Psoas muscle (tissue), 8 donors: Measurements from ENCODE around the gene CCDC183. TPM values are rescaled to one million over a fixed set of nuclear protein-coding genes. Genes with fewer than 3 reads are reported as not detected.

Experiments used
- ATAC-seq, 4 donors: fragments of 200-7000 bp; cut with Tn5 transposase; one replicate each; pipeline ENCODE4 v1.9.1; 2020; ENCODE audit warnings: moderate library complexity in 3 of 4, mild to moderate bottlenecking in 2 of 4
- DNase-seq, 2 donors: peaks; one replicate each; pipeline ENCODE4 v3.0.0-alpha.2; 2020
- H3K27ac ChIP-seq: fragments of 200-600 bp; one replicate; pipeline ENCODE4 v1.8.0; 2022
- H3K27me3 ChIP-seq, 3 donors: fragments of 200-600 bp in 1 of 3; one replicate each; pipeline versions ENCODE4 v1.6.1 to v1.8.0; 2013 to 2022; ENCODE audit warnings: low read length in 2 of 3, mild to moderate bottlenecking in 2 of 3, moderate library complexity in 1 of 3; ENCODE audit not compliant: insufficient read depth in 3 of 3
- H3K36me3 ChIP-seq, 2 donors: fragments of 200-600 bp in 1 of 2; one replicate each; pipeline versions ENCODE4 v1.6.1 to v1.8.0; 2013 to 2022; ENCODE audit warnings: low read depth in 1 of 2, mild to moderate bottlenecking in 1 of 2, moderate library complexity in 1 of 2; ENCODE audit not compliant: insufficient read depth in 1 of 2
- H3K4me1 ChIP-seq: fragments of 200-600 bp; one replicate; pipeline ENCODE4 v1.8.0; 2022
- H3K4me3 ChIP-seq: fragments of 200-600 bp; one replicate; pipeline ENCODE4 v1.8.0; 2022; ENCODE audit warnings: mild to moderate bottlenecking
- H3K9me3 ChIP-seq: fragments of 200-600 bp; one replicate; pipeline ENCODE4 v1.8.0; 2022
- CTCF ChIP-seq: fragments of 200-600 bp; IDR thresholded peaks from one replicate; pipeline ENCODE4 v1.8.0; 2022; ENCODE audit warnings: antibody characterized with exemption
- WGBS, 3 donors: extraction: QIAGEN DNeasy Blood & Tissue Kit; methylation state at CpG; one replicate each; pipeline versions ENCODE4 v1.1.6 to v1.1.7; 2013; 5-methylcytosine and 5-hydroxymethylcytosine counted together
- intact Hi-C, 2 donors: fragments of 100-400 bp; cut with DNase I; formaldehyde crosslinking; loops; one replicate each; pipeline versions ENCODE4 v1.11.0 to v1.14.2; 2022
- polyA plus RNA-seq, 3 donors: library from polyadenylated mRNA; stranded (reverse); fragments of 200-250 nt; gene quantifications; one replicate each; pipeline ENCODE4 v1.2.3, GENCODE V29; 2013
- total RNA-seq, 4 donors: library from RNA; stranded (reverse); fragmentation: NEBNext Ultra II Directional in 2 of 4; extraction: Animal tissue kit (Norgen Biotek cat#: 25700) in 2 of 4; gene quantifications; one replicate each; pipeline versions ENCODE4 v1.2.1 to v1.2.4, GENCODE V29; 2021 to 2023
- donor health status: healthy with polysubstance abuse.
- donor health status: DM: no; HTN: no; CAD: no; lungs with moderate emphysema.
- donor health status: Bipolar disorder and iron deficiency.
- donor health status: healthy.
- donor health status: DM: yes; HTN: yes; CAD: no.
- donor health status: DM: no; HTN: no; CAD: no.
- donor health status: DM: no; HTN: no; CAD: no.
- donor health status: DM: yes; HTN: yes; CAD: no.

CCDC183 gene
- total and polyA plus RNA-seq, 7 donors: 0.03 to 0.08 TPM; not detected in 5

DNA sequence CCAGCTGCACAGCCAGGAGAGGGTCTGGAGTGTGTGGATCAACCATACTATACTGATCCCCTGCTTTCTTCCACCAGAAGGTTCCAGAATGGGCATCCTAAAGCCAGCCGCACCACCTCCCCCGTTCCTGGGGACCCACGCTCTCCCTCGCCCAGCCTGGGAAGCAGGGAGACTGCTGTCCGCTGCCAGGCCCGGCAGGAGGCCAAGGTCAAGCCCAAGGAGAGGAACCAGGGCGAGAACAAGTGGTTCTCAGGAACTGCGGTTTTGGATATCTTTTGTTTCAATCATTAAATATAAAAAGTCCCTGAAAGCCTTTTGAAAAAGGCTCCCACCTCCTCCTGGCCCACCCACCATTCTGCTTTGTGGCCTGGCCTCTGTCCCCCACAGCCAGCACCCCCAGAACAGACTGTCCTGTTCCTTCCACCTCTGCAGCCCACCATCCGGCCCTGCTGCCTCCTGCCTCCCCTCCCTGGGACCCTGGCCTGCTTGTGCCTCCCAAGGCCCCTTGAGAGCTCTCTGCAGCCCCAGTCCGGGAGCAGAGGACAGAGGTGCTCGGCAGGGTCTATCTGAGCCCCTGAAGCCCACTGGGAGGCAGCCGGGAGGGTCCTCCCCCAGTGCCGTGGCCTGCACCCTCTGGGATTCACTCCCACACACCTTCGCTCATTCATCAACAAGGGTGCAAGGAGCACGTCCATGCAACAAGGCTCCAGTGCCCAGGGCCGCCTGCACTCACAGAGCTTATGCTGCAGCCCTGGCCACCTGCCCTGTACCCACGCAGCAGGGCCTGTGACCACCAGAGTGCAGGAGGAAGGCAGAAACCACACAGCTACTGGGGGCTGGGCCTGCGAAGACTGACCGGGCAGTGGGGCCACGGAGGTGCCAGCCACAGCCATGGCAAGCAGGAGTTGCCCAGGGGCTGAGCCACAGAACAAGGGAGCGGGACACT lies 47.2 kb upstream of the CCDC183 start:
- DNase-seq (no peak), ATAC-seq (no peak)
- H3K36me3 ChIP-seq: no peaks in the 10 kb centered on the region
- intact Hi-C loops: no loop called here
- H3K4me1 ChIP-seq: no peaks in the 10 kb centered on the region
- H3K4me3 ChIP-seq: no peak overlapping the region
- 72 to 77% (median 73%) methylated on average over 21 of the region's 21 CpGs for WGBS, 3 donors
- no peak for TF ChIP-seq CTCF
- H3K27ac ChIP-seq: no peak overlapping the region
- H3K27me3 ChIP-seq: peaks cover 0 to 6% (median 0%) of the 10 kb centered on the region in 3 donors
- no peaks in the 10 kb centered on the region for H3K9me3 ChIP-seq

DNA sequence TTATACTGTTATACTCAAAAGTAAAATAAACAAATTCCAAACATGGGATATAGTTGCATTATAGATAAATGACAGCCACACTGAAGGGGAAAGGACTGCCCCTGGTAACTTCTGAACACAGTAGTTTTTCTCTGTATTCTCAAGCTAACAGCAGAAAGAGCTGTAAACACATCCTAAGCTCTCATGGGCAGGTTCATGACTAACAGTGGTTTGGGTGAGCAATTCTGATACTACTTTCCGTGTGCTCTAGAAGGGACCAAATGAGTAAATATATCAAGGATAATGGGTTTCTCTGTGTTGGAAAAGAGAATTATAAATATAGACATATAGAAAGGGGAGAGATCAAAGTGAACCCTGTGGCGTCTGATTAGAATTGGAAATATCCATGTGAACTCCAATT lies 45.6 kb upstream of the CCDC183 start:
- Histone ChIP-seq H3K4me3 (no peak overlapping the region), H3K4me1 (no peaks in the 10 kb centered on the region), H3K36me3 (no peaks in the 10 kb centered on the region), H3K27ac (no peak overlapping the region), H3K9me3 (no peaks in the 10 kb centered on the region), H3K27me3 (no peaks in the 10 kb centered on the region)
- ATAC-seq: no peak
- 51 to 66% (median 56%) methylated on average over 2 of the region's 2 CpGs for WGBS, 3 donors
- no peak for TF ChIP-seq CTCF
- intact Hi-C loops: no loop called here
- no peak for DNase-seq

DNA sequence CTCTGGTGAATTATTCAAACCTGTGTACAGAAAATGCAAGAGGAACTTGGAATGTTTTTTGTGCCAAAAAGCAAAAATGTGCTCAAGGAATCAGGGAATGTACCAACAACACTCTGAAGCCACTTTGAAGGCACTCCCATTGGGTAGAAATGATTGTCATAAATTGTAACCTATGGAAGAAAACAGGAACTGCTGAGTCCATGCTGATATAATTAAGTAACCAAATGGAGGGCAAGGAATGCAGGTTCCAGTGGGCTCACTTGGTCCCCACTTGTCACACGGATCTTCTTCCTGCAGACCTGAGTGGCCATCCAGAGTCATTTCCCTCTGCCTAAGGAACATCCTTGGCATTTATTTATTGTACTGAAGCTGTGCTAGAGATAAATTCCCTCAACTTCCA lies 44.9 kb upstream of the CCDC183 start:
- Histone ChIP-seq H3K4me3 (no peak overlapping the region), H3K27ac (no peak overlapping the region), H3K4me1 (no peaks in the 10 kb centered on the region), H3K36me3 (no peaks in the 10 kb centered on the region), H3K9me3 (no peaks in the 10 kb centered on the region), H3K27me3 (no peaks in the 10 kb centered on the region)
- no peak for ATAC-seq
- intact Hi-C loops: no loop called here
- TF ChIP-seq CTCF: no peak
- DNase-seq: no peak
- 79 to 88% (median 82%) methylated on average over 1 of the region's 1 CpG for WGBS, 3 donors

- H3K4me3 ChIP-seq: no peak overlapping the region
- H3K27ac ChIP-seq: no peak overlapping the region
- DNase-seq: no peak
- H3K36me3 ChIP-seq: no peaks in the 10 kb centered on the region
- ATAC-seq: no peak
- no peaks in the 10 kb centered on the region for H3K9me3 ChIP-seq
- intact Hi-C loops: no loop called here
- TF ChIP-seq CTCF: no peak
- H3K4me1 ChIP-seq: no peaks in the 10 kb centered on the region
- H3K27me3 ChIP-seq: no peaks in the 10 kb centered on the region
Measured at GRCh38 chr9:136751814-136752213, 44.3 kb upstream of the CCDC183 start.
